Stimulated activated CD4-positive, alpha-beta T cell treated with anti-CD3 and anti-CD28 coated beads, Interleukin-15, amount 100 ng/mL, for 24 hours (primary cell): ENCODE data around the gene PALM3.
"Not testable (repeated sequence)": the region's sequence is repeated elsewhere in the genome, so short reads cannot be mapped to it uniquely, and the experiment has no call there.

Source experiments
- DNase-seq: peaks from one replicate; pipeline ENCODE4 v3.0.0-alpha.2; 2020

Gene PALM3

DNA sequence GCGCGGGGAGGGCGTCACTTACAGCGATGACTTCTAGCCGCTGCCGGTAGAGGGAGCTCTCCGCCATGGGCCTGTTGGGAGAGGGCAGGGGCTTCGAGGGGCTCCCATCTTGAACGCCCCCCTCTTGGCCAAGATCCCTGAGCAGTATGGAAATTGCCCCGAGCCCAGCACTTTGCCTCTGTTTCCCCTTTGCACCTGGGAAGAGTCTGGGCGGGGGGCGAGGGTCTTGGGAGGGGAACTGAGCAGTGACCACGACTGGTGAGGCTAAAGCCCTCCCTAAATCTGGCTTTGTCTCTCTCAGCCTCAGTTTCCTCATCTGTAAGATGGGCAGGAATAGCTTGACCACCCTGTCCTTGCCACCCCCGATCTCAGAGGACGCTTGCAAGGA lies 2.8 kb downstream of the PALM3 start:
- peak; percentile 69 for DNase-seq

DNA sequence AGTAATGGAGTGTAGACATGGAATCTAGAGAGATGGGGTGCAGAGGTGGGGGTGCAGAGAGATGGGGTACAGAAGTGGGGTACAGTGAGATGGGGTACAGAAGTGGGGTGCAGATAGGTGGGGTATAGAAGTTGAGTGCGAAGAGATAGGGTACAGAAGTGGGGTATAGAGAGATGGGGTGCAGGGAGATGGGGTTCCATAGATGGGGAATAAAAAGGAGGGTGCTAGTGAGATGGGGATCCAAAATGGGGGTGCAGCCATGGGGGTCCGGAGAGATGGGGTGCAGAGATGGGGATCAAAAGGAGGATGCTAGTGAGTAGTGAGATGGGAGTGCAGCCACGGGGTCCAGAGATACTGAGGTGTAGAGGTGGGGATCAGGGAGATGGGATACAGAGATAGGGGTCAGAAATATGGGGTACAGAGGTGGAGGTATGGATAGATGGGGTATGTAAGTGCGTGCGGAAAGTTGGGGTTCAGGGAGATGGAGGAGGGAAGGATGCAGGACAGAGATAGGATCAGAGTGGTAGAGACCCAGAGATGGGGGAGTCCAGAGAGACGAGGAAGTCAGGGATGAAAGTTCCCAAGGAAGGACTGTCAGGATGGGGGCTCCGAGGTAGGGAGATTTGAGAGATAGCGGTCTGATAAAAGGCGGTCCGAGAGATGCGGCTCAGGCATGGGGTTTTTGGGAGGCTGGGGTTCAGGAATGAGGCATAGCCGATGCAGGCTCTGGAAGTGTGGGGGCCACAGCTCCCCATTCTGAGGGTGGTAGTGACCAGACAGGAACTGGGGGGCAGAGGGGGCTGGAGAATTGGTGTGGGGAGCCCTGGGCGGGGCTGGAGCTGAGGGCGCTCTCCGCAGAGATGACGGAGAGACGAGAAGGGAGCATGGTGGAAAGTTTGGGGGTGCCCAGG lies 3.4 kb downstream of the PALM3 start:
- DNase-seq = no peak

DNA sequence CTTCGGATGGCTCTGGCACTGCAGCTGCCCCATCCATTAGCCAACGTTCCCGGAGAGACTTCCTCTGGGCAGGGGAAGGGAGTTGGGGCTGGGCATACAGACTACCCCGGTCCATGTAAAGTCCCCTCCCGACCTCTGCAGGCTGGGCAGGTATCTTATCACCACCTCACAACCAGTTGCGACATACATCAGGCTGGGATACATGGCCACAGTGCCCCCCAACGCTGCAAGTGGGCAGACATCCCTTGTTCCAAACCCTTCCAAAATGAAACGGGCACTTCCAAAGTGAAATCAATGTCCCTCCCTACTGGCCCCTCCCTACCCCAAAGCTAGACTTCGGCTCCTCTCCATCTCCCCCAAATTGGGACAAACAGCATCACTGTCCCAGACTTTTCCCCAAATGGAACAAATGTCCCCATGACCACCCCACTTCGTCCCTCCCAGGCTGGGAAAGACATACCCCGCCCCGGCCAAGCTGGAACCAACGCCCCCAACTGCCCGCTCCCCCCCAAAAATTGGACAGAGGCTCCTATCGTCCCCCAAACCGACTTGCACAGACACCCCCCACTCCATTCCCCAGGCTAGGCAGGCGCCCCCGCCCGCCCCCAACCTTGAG lies 5.0 kb downstream of the PALM3 start:
- DNase-seq = no peak

DNA sequence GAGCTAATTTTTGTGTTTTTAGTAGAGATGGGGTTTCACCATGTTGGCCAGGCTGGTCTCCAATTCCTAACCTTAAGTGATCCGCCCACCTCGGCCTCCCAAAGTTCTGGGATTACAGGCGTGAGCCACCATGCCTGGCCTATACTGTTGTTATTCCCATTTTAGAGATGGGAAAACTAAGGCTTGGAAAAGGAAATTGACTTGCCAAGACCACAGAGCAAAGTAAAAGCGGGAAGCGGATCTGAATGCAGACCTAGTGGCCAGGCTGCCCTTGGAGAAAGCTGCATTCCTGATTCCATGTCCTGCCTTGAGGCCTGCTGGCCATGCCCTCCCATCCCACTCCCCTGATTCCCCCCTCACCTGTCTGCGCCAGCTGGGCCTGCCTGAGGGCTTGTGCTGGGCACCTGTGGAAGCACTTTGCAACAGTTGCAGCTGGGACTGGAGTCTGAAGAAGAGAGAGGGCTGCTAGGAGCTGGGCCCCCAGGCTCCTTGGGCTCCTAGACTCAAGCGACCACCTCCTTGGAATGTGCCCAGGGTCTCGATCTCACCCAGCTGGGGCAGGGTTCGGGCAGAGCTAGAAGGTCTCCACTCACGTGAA lies 5.7 kb downstream of the PALM3 start:
- no peak for DNase-seq

- no peak for DNase-seq
Measured at GRCh38 chr19:14055396-14055795, 6.5 kb downstream of the PALM3 start.

DNA sequence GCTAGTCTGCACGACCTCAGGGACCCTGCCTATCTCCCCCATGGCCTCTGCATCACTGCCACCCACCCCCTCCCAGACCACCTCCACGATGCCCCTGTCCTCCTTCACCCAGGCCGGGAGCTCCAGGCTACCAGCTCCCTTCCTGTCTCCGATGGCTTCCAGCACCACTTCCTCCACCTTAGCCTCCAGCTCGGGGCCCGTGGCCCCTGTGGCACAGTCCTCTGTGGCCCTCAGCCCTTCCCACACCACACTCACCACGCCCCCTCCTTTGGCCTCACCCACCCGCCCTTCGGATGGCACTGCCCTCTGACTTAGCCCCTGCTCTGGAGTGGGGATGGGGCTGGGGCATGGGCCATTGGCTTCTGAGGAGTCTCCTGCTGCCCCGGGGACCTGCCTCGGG lies 7.2 kb downstream of the PALM3 start:
- no peak for DNase-seq

GRCh38 chr19:14054099-14054498 lies 7.8 kb downstream of the PALM3 start:
- no peak for DNase-seq

- no peak for DNase-seq
Measured at GRCh38 chr19:14053500-14053899, 8.4 kb downstream of the PALM3 start.

DNA sequence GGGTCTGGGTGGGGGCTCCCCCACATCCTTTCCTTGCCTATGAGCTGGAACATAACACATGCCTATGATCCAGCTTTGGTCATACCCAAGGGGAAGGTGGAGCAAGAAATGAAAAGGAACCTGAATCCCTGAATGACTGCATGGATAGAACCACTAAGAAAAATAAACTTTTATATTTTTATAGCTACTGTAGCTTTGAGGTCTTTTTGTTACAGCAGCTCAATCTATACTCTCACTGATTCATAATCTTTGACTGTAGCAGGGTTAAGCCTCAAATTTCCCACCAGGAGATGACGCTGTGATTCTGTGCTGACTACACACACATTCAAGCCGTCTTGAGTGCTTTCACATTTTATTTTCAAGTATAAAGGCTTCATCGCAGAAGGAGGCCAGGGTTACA lies 8.8 kb downstream of the PALM3 start:
- DNase-seq = no peak

GRCh38 chr19:14052470-14052869 lies 9.4 kb downstream of the PALM3 start:
- no peak for DNase-seq

GRCh38 chr19:14051980-14052379 lies 9.9 kb downstream of the PALM3 start:
- DNase-seq = no peak

GRCh38 chr19:14050961-14051360 lies 10.9 kb downstream of the PALM3 start:
- DNase-seq = not testable (repeated sequence)

DNA sequence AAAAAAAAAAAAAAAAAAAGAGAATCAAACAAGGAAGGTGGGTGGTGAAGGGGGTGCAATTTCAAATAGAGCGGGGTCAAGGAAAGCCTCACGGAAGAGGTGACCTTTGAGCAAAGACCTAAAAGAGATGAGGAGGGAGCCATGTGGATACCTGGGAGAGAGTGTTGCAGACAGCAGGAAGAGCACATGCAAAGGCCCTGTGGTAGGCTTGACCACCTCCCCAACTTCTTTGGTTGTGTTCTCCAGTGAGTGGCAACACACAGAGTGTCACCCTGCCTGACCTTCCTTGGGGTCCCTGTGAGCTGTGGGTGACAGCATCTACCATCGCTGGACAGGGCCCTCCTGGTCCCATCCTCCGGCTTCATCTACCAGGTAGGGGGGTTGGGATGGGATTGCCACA lies 11.4 kb downstream of the PALM3 start:
- no peak for DNase-seq

- DNase-seq = peak; percentile 84
Measured at GRCh38 chr19:14048443-14049153, 13.3 kb downstream of the PALM3 start.

DNA sequence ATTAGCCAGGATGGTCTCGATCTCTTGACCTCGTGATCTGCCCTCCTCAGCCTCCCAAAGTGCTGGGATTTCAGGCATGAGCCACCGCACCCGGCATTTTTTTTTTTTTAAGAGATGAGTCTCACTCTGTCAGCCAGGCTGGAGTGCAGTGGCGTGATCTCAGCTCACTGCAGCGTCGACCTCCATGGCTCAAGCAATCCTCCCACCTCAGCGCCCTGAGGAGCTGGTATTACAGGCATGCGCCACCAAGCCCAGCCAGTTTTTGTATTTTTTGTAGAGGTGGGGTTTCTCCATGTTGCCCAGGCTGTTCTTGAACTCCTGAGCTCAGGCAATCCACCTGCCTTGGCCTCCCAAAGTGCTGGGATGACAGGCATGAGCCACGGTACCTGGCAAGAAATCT lies 14.0 kb downstream of the PALM3 start:
- DNase-seq = not testable (repeated sequence)

- DNase-seq = not testable (repeated sequence)
Measured at GRCh38 chr19:14042659-14043608, 18.9 kb downstream of the PALM3 start.

GRCh38 chr19:14039181-14039580 lies 22.7 kb downstream of the PALM3 start:
- DNase-seq = no peak

GRCh38 chr19:14035706-14036105 lies 26.2 kb downstream of the PALM3 start:
- DNase-seq = no peak

DNA sequence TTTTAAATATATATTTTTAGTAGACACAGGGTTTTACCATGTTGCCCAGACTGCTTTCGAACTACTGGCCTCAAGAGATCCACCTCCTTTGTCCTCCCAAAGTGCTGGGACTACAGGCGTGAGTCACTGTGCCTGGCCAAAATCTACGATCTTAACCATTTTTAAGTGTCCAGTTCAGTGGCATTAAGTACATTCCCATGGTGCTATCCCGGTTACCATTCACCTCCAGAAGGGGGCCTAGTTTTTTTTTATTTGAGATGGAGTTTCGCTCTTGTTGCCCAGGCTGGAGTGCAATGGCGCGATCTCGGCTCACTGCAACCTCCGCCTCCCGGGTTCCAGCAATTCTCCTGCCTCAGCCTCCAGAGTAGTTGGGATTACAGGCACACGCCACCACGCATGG lies 26.7 kb downstream of the PALM3 start:
- not testable (repeated sequence) for DNase-seq

GRCh38 chr19:14033946-14034345 lies 27.9 kb downstream of the PALM3 start:
- DNase-seq = no peak

DNA sequence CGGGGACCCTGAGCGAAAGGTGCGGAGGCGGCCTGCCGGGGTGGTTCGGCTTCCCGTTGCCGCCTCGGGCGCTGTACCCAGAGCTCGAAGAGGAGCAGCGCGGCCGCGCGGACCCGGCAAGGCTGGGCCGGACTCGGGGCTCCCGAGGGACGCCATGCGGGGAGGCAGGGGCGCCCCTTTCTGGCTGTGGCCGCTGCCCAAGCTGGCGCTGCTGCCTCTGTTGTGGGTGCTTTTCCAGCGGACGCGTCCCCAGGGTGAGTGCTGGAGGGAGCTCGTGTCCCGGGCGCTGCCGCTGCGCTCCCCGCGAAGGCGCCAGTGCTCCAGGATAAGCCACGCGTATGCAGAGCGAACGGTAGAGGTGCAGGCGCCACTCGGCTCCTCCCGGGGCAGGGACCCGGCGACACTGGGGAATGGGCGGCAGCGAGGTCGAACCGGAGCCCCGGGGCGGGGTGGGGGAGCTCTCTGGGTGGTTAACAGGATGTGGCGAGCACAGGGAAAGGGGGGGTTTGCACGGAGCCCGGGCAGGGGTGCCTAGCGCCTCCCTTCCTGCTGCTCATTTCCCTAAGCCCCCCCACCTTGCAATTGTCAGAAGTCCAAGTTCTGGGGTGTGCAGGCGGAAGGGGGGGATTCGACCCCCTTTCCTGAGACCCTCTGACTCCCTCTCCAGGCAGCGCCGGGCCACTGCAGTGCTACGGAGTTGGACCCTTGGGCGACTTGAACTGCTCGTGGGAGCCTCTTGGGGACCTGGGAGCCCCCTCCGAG lies 30.0 kb downstream of the PALM3 start, which contains the start of gene IL27RA:
Gene IL27RA (plus strand): TSS at position 44 of the 762 bp plus-strand sequence. CDS start 111 bp downstream, at position 155.
- DNase-seq = peak; percentile 85
